HepG2 (cell line): Measurements from ENCODE around the gene PALMD. TPM values are rescaled to one million over a fixed set of nuclear protein-coding genes. Genes with fewer than 3 reads are reported as not detected.

Experiments used
- BORCS8-MEF2B ChIP-seq: sonication (generic); formaldehyde crosslinking; IDR thresholded peaks from 2 replicates; pipeline ENCODE4 v1.8.0; 2022; ENCODE audit warnings: mild to moderate bottlenecking, missing genetic modification reagents
- CENPT ChIP-seq: sonication (generic); formaldehyde crosslinking; IDR thresholded peaks from 2 replicates; pipeline ENCODE4 v1.8.0; 2022; ENCODE audit warnings: low read depth, mild to moderate bottlenecking, moderate library complexity, missing genetic modification reagents
- EHMT2 ChIP-seq: fragments of 200-600 bp; sonication (generic); IDR thresholded peaks from 2 replicates; pipeline ENCODE4 v1.7.0; 2017; ENCODE audit warnings: antibody characterized with exemption, low read depth, low read length, borderline replicate concordance
- MTA3 ChIP-seq: sonication (generic); formaldehyde crosslinking; IDR thresholded peaks from 2 replicates; pipeline ENCODE4 v1.4.0; 2020; ENCODE audit warnings: missing genetic modification reagents
- NR2C2 ChIP-seq: sonication (generic); formaldehyde crosslinking; IDR thresholded peaks from 2 replicates; pipeline ENCODE4 v1.4.0; 2020; ENCODE audit warnings: missing genetic modification reagents, mild to moderate bottlenecking, moderate library complexity, borderline replicate concordance
- REST ChIP-seq, 2 experiments: IDR thresholded peaks; 2 replicates each; pipeline ENCODE4 v1.6.1; 2011 to 2012; ENCODE audit warnings: low read length in 2 of 2, borderline replicate concordance in 1 of 2, low read depth in 1 of 2, mild to moderate bottlenecking in 1 of 2, moderate library complexity in 1 of 2
- TARDBP ChIP-seq: sonication (generic); formaldehyde crosslinking; IDR thresholded peaks from 2 replicates; pipeline ENCODE4 v1.8.0; 2022; ENCODE audit warnings: mild to moderate bottlenecking, missing genetic modification reagents
- TBP ChIP-seq: sonication (generic); formaldehyde crosslinking; IDR thresholded peaks from 2 replicates; pipeline ENCODE4 v1.5.0; 2020; ENCODE audit warnings: missing genetic modification reagents
- TEAD3 ChIP-seq: optimal IDR thresholded peaks from 2 replicates; pipeline ENCODE3; 2016; ENCODE audit warnings: borderline replicate concordance
- TERF1 ChIP-seq: sonication (generic); formaldehyde crosslinking; IDR thresholded peaks from 2 replicates; pipeline ENCODE4 v1.8.0; 2022; ENCODE audit warnings: mild to moderate bottlenecking, missing genetic modification reagents, moderate library complexity
- ZBTB21 ChIP-seq: sonication (generic); formaldehyde crosslinking; IDR thresholded peaks from 2 replicates; pipeline ENCODE4 v1.4.0; 2020; ENCODE audit warnings: missing genetic modification reagents
- ZBTB7A ChIP-seq: sonication (generic); formaldehyde crosslinking; IDR thresholded peaks from 2 replicates; pipeline ENCODE4 v1.8.0; 2022; ENCODE audit warnings: mild to moderate bottlenecking, missing genetic modification reagents
- ZBTB8A ChIP-seq: sonication (generic); formaldehyde crosslinking; IDR thresholded peaks from 2 replicates; pipeline ENCODE4 v1.4.0; 2020; ENCODE audit warnings: mild to moderate bottlenecking, low read depth, missing genetic modification reagents, borderline replicate concordance
- ZNF18 ChIP-seq: sonication (generic); formaldehyde crosslinking; IDR thresholded peaks from 2 replicates; pipeline ENCODE4 v1.8.0; 2022; ENCODE audit warnings: mild to moderate bottlenecking, missing genetic modification reagents; ENCODE audit not compliant: insufficient replicate concordance
- ZNF335 ChIP-seq: sonication (generic); formaldehyde crosslinking; IDR thresholded peaks from 2 replicates; pipeline ENCODE4 v1.4.0; 2020; ENCODE audit warnings: missing genetic modification reagents
- ZNF446 ChIP-seq: sonication (generic); formaldehyde crosslinking; IDR thresholded peaks from 2 replicates; pipeline ENCODE4 v1.5.0; 2020; ENCODE audit warnings: mild to moderate bottlenecking, missing genetic modification reagents
- ZNF503 ChIP-seq: sonication (generic); formaldehyde crosslinking; IDR thresholded peaks from 2 replicates; pipeline ENCODE4 v1.4.0; 2020; ENCODE audit warnings: missing genetic modification reagents
- ZNF556 ChIP-seq: sonication (generic); formaldehyde crosslinking; IDR thresholded peaks from 2 replicates; pipeline ENCODE4 v1.4.0; 2020; ENCODE audit warnings: mild to moderate bottlenecking, missing genetic modification reagents, borderline replicate concordance
- ZNF580 ChIP-seq: IDR thresholded peaks from 2 replicates; pipeline ENCODE4 v1.6.1; 2016; ENCODE audit warnings: low read depth, borderline replicate concordance
- ZNF644 ChIP-seq: IDR thresholded peaks from 2 replicates; pipeline ENCODE4 v1.6.1; 2016; ENCODE audit warnings: low read depth
- ZNF790 ChIP-seq: sonication (generic); formaldehyde crosslinking; IDR thresholded peaks from 2 replicates; pipeline ENCODE4 v1.8.0; 2022; ENCODE audit warnings: missing genetic modification reagents, mild to moderate bottlenecking, borderline replicate concordance
- polyA plus RNA-seq, 8 experiments: library from polyadenylated mRNA; depleted of rRNA in 3 of 8; stranded (reverse) in 7 of 8; unstranded in 1 of 8; fragments of >200 nt; fragmentation: Illumina TruSeq in 4 of 8; extraction: Trizol in 4 of 8; gene quantifications; 2 replicates each; pipeline versions ENCODE4 v1.2.1 to v1.2.3, GENCODE V29; 2011 to 2016; ENCODE audit warnings: low read depth in 4 of 8, missing spikeins in 1 of 8, mixed read lengths in 1 of 8; ENCODE audit not compliant: insufficient read depth in 1 of 8
- total RNA-seq, 5 experiments: library from RNA; depleted of rRNA; stranded (reverse); fragments of >200 nt; fragmentation: Illumina TruSeq; extraction: Trizol; gene quantifications; 2 replicates each; pipeline ENCODE4 v1.2.3, GENCODE V29; 2016; ENCODE audit warnings: low read depth in 1 of 5

The PALMD gene
- total and polyA plus RNA-seq, 2 of the 13 experiments (the other 11 are each of a cell fraction or from before 2014, with no cell fraction given), result 5.5 to 31.1 TPM

- TF ChIP-seq REST (IDR thresholded peaks at IDR 0.05; ENCODE audit: borderline replicate concordance in 1 of 2, low read depth in 1 of 2, low read length in 2 of 2), result 0 out of 4 replicates have a peak, but pooled peaks of 1 of the 2 experiments have one; percentile 14
- TF ChIP-seq TERF1, result no peak
- TF ChIP-seq ZNF335 (CRISPR knock-in tag), result no peak
- no peak for TF ChIP-seq ZNF556 (CRISPR knock-in tag)
- peak; percentile 73; the same call in 1 of the 2 replicates for TF ChIP-seq EHMT2
- TF ChIP-seq TARDBP (CRISPR knock-in tag), result no peak
- no peak for TF ChIP-seq ZBTB8A
- no peak for TF ChIP-seq TBP
- no peak for TF ChIP-seq CENPT (CRISPR knock-in tag)
- no peak for TF ChIP-seq ZNF446 (CRISPR knock-in tag)
- TF ChIP-seq TEAD3 (CRISPR knock-in tag), result peak; percentile 54
- TF ChIP-seq NR2C2, result peak; percentile 47; the same call in 1 of the 2 replicates
- no peak for TF ChIP-seq ZNF18
- TF ChIP-seq ZNF644 (CRISPR knock-in tag), result peak; percentile 93
- TF ChIP-seq MTA3 (CRISPR knock-in tag), result no peak
- no peak for TF ChIP-seq ZBTB7A (CRISPR knock-in tag)
- no peak for TF ChIP-seq ZBTB21 (CRISPR knock-in tag)
- TF ChIP-seq BORCS8-MEF2B (CRISPR knock-in tag), result no peak
- no peak for TF ChIP-seq ZNF790 (CRISPR knock-in tag)
- TF ChIP-seq ZNF503 (CRISPR knock-in tag), result no peak
- TF ChIP-seq ZNF580, result no peak
Observed at GRCh38 chr1:99738858-99739465, 93.0 kb downstream of the PALMD start (continued).
